Activated CD8-positive, alpha-beta T cell treated with anti-CD3 and anti-CD28 coated beads for 36 hours (primary cell): ENCODE results near the gene FRS2. TPM values are rescaled to one million over a fixed set of nuclear protein-coding genes. Genes with fewer than 3 reads are reported as not detected.

Experiments used
- ATAC-seq: fragments of 200-7000 bp; cut with Tn5 transposase; one replicate; pipeline ENCODE4 v1.10.0; 2021; ENCODE audit warnings: mild to moderate bottlenecking, moderate library complexity
- CTCF ChIA-PET: fragments of 350-600 bp; sonication (Branson Sonifier 250); formaldehyde crosslinking; loops from one replicate; lab custom pipeline; 2021; ENCODE audit warnings: antibody characterized with exemption; lab: Charles Lee
- POLR2A ChIA-PET: fragments of 350-600 bp; sonication (Branson Sonifier 250); formaldehyde crosslinking; loops from one replicate; lab custom pipeline; 2021; ENCODE audit warnings: antibody characterized with exemption; lab: Charles Lee
- DNase-seq: peaks from one replicate; pipeline ENCODE4 v3.0.0-alpha.2; 2020
- H3K27ac Mint-ChIP-seq: one replicate; pipeline ENCODE4 v1.8.0; 2021; ENCODE audit warnings: mild to moderate bottlenecking, mixed read lengths
- H3K27me3 Mint-ChIP-seq: one replicate; pipeline ENCODE4 v1.8.0; 2021; ENCODE audit warnings: mixed read lengths
- H3K36me3 Mint-ChIP-seq: one replicate; pipeline ENCODE4 v1.8.0; 2021; ENCODE audit warnings: low read depth, mixed read lengths
- H3K4me1 Mint-ChIP-seq: one replicate; pipeline ENCODE4 v1.8.0; 2021; ENCODE audit warnings: low read depth, mixed read lengths
- H3K4me3 Mint-ChIP-seq: one replicate; pipeline ENCODE4 v1.8.0; 2021; ENCODE audit warnings: mild to moderate bottlenecking, moderate library complexity, mixed read lengths
- H3K9me3 Mint-ChIP-seq: one replicate; pipeline ENCODE4 v1.8.0; 2021; ENCODE audit warnings: mixed read lengths
- intact Hi-C: fragments of 100-400 bp; cut with micrococcal nuclease; formaldehyde crosslinking; loops from one replicate; pipeline ENCODE4 v1.10.0; 2022
- total RNA-seq, 2 experiments: library from RNA; stranded (reverse); gene quantifications; one replicate each; pipeline ENCODE4 v1.2.3, GENCODE V29; 2021
- TF ChIP-seq, protein P1 (sequence below): fragments of 200-600 bp; IDR thresholded peaks from one replicate; pipeline ENCODE4 v1.8.0; 2022; ENCODE audit warnings: antibody characterized with exemption, mild to moderate bottlenecking

Gene FRS2
- total RNA-seq, 2 experiments from 2014 or later = 8.3 to 10.5 TPM

DNA sequence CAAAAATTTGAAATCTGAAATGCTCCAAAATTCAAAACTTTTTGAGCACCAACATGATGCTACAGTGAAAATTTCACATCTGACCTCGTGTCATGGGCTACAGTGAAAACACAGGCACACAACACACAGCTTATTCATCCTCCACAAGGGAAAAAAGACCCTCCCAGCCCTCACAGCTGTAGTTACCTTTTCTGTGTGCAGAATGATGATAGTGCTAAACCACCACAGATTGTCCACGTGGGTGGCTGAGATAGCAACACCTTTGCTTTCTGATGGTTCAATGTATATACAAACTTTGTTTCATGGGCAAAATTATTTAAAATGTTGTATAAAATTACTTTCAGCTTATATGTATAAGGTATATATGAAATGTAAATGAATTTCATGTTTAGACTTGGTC lies 46.8 kb downstream of the FRS2 start:
- DNase-seq (no peak), ATAC-seq (no peak)
- no peaks in the 10 kb centered on the region for H3K27me3 Mint-ChIP-seq
- ChIA-PET CTCF (no interaction called here), POLR2A (no interaction called here)
- no peak overlapping the region for H3K27ac Mint-ChIP-seq
- peaks cover 65% of the 10 kb centered on the region for H3K4me1 Mint-ChIP-seq
- intact Hi-C loops = no loop called here
- TF ChIP-seq, protein P1, sequence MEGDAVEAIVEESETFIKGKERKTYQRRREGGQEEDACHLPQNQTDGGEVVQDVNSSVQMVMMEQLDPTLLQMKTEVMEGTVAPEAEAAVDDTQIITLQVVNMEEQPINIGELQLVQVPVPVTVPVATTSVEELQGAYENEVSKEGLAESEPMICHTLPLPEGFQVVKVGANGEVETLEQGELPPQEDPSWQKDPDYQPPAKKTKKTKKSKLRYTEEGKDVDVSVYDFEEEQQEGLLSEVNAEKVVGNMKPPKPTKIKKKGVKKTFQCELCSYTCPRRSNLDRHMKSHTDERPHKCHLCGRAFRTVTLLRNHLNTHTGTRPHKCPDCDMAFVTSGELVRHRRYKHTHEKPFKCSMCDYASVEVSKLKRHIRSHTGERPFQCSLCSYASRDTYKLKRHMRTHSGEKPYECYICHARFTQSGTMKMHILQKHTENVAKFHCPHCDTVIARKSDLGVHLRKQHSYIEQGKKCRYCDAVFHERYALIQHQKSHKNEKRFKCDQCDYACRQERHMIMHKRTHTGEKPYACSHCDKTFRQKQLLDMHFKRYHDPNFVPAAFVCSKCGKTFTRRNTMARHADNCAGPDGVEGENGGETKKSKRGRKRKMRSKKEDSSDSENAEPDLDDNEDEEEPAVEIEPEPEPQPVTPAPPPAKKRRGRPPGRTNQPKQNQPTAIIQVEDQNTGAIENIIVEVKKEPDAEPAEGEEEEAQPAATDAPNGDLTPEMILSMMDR = no peak
- H3K9me3 Mint-ChIP-seq = peaks cover 11% of the 10 kb centered on the region
- peaks cover 17% of the 10 kb centered on the region for H3K36me3 Mint-ChIP-seq
- no peak overlapping the region for H3K4me3 Mint-ChIP-seq

DNA sequence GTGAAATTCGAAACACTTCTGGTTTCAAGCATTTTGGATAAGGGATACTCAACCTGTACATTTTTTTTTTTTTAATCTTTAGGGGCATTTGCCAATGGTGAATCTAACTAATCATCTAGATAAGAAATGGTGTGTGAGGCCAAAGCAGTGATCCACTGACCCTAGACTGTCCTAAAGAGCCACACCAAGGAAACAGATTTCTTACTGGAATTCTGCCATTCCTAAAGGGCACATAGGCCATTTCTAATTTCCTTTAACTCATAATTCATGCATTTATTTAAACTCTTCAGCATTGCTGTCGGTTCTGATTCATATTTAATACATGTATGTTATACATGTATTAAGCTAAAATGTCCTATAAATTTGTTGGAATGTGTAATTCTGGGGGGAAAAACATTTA lies 47.2 kb downstream of the FRS2 start:
- DNase-seq (no peak), ATAC-seq (no peak)
- Mint-ChIP-seq H3K4me1 (peaks cover 61% of the 10 kb centered on the region), H3K36me3 (peaks cover 22% of the 10 kb centered on the region), H3K4me3 (no peak overlapping the region), H3K27me3 (no peaks in the 10 kb centered on the region), H3K9me3 (peaks cover 16% of the 10 kb centered on the region), H3K27ac (no peak overlapping the region)
- ChIA-PET POLR2A (no interaction called here), CTCF (no interaction called here)
- TF ChIP-seq, protein P1 = no peak
- intact Hi-C loops = no loop called here

DNA sequence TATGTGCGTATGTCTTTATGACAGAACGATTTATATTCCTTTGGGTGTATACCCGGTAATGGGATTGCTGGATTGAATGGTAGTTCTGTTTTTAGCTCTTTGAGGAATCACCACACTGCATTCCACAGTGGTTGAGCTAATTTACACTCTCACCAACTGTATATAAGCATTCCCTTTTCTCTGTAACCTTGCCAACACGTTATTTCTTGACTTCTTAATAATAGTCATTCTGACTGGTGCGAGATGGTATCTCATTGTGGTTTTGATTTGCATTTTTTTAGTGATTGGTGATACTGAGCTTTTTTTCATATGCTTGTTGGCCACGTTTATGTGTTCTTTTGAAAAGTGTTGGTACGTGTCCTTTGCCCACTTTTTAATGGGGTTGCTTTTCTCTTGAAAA lies 49.7 kb downstream of the FRS2 start:
- H3K4me1 Mint-ChIP-seq = peaks cover 51% of the 10 kb centered on the region
- no peak overlapping the region for H3K27ac Mint-ChIP-seq
- H3K36me3 Mint-ChIP-seq = peaks cover 31% of the 10 kb centered on the region
- no peak overlapping the region for H3K4me3 Mint-ChIP-seq
- TF ChIP-seq, protein P1 = no peak
- ChIA-PET POLR2A (no interaction called here), CTCF (no interaction called here)
- ATAC-seq (no peak), DNase-seq (no peak)
- peaks cover 29% of the 10 kb centered on the region for H3K9me3 Mint-ChIP-seq
- intact Hi-C loops = no loop called here
- H3K27me3 Mint-ChIP-seq = no peaks in the 10 kb centered on the region

DNA sequence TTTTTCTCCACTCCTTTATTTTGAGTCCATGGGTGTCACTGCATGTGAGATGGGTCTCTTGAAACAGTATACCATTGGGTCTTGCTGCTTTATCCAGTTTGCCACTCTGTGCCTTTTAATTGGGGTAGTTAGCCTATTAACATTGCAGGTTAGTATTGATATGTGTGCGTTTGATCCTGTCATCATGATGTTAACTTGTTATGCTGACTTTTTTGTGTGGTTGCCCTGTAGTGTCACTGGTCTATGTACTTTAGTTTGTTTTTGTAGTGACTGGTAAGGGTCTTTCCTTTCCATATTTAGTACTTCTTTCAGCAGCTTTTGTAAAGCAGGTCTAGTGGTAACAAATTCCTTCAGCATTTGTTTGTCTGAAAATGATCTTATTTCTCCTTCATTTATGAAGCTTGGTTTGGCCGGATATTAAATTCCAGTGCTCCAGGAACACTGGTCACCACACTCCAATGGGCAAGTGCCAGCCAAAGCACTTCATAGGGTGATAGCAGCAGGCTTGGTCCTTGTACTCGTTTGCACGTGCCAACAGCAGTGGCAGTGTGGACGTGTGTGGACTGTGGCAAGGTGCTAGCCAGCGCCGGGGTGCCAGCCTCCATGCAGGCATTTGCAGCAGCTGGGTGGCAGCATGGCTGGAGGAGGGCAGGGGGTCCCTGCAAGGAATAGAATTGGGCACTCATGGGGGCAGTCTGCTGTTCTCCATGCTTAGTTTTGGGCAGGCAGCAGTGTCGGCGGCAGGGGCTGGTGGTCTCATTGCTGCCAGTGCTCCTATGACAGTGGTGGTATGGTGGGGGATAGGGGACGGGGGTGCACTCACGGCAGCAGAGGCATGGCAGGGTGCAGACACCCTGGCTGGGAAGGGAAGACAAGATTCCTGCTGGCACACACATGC lies 53.5 kb downstream of the FRS2 start:
- no peak overlapping the region for H3K4me3 Mint-ChIP-seq
- peaks cover 29% of the 10 kb centered on the region for H3K36me3 Mint-ChIP-seq
- ATAC-seq = no peak
- peaks cover 29% of the 10 kb centered on the region for H3K9me3 Mint-ChIP-seq
- no peaks in the 10 kb centered on the region for H3K27me3 Mint-ChIP-seq
- ChIA-PET CTCF (no interaction called here), POLR2A (no interaction called here)
- H3K4me1 Mint-ChIP-seq = peaks cover 48% of the 10 kb centered on the region
- H3K27ac Mint-ChIP-seq = no peak overlapping the region
- DNase-seq = no peak
- TF ChIP-seq, protein P1 = no peak
- intact Hi-C loops = no loop called here

- Mint-ChIP-seq H3K9me3 (peaks cover 29% of the 10 kb centered on the region), H3K27ac (no peak overlapping the region), H3K36me3 (peaks cover 27% of the 10 kb centered on the region), H3K4me1 (peaks cover 48% of the 10 kb centered on the region), H3K27me3 (no peaks in the 10 kb centered on the region), H3K4me3 (no peak overlapping the region)
- ATAC-seq (no peak), DNase-seq (no peak)
- TF ChIP-seq, protein P1 = no peak
- intact Hi-C loops = no loop called here
- ChIA-PET CTCF (no interaction called here), POLR2A (no interaction called here)
Measured at GRCh38 chr12:69524331-69524630, 54.1 kb downstream of the FRS2 start.
